ENCODE results near the gene POLR1E. TPM values are rescaled to one million over a fixed set of nuclear protein-coding genes. Genes with fewer than 3 reads are reported as not detected.

The POLR1E gene
- total and polyA plus RNA-seq, 10 of the 15 experiments (the other 5 are each of a cell fraction or from before 2014, with no cell fraction given) = 13.7 to 71.3 (median 50.4) TPM

GRCh38 chr9:37454238-37454637 is 31.5 kb upstream of the POLR1E start:
- no peaks in the 10 kb centered on the region for H4K20me1 ChIP-seq (ENCODE audit: control insufficient read depth, insufficient read depth)
- POLR2A ChIA-PET = interaction anchor here (1.1 kb wide), 1 partner anchor 10 kb away, joined by 3 read pairs; no protein-coding TSS in a partner anchor
- H3K9me3 ChIP-seq (replicated peaks; ENCODE audit: control insufficient read depth, insufficient read depth, low read length) = no peaks in the 10 kb centered on the region; the same call in 2 of the 3 replicates
- peaks cover 71% of the 10 kb centered on the region for H3K79me2 ChIP-seq (ENCODE audit: control insufficient read depth, insufficient read depth, low read length)
- peaks cover 13% of the 10 kb centered on the region for H3K4me1 ChIP-seq (ENCODE audit: control insufficient read depth, insufficient read depth, low read length)
- RAD21 ChIA-PET (ENCODE audit: unreplicated experiment) = interaction anchor here (3.2 kb wide), 1 partner anchor 9 kb away, joined by 8 read pairs; no protein-coding TSS in a partner anchor
- H3K36me3 ChIP-seq (ENCODE audit: control insufficient read depth in 2 of 2, insufficient read depth in 2 of 2, low read length in 1 of 2) = peaks cover 0 to 7% of the 10 kb centered on the region in 2 experiments; a peak in 2 of 4 replicates
- SMC1A ChIA-PET (ENCODE audit: uncharacterized antibody, unreplicated experiment) = interaction anchor here (6.5 kb wide), 1 partner anchor 9 kb away, joined by 33 read pairs; the partner anchor contains the start of gene ZBTB5
- no peak overlapping the region for H3K4me2 ChIP-seq (ENCODE audit: control insufficient read depth, insufficient read depth)
- FAIRE-seq (no peak), ATAC-seq (no peak), DNase-seq (ENCODE audit: low read depth, low spot score) (no peak)
- no peaks in the 10 kb centered on the region for H3K27me3 ChIP-seq (replicated peaks in 1 of 2; ENCODE audit: control insufficient read depth in 2 of 2, insufficient read depth in 2 of 2, low read length in 1 of 2)
- no peak overlapping the region for H3K27ac ChIP-seq (ENCODE audit: control insufficient read depth, insufficient read depth)
- TF ChIP-seq IKZF2 (IDR thresholded peaks at IDR 0.05) (no peak), TCF3 (IDR thresholded peaks at IDR 0.05; ENCODE audit: borderline replicate concordance, insufficient read depth, low read depth, low read length) (no peak), ZBTB33 (IDR thresholded peaks at IDR 0.05) (no peak)
- in situ Hi-C loops (cut with MboI) = no loop called here
- H2AFZ ChIP-seq (ENCODE audit: control insufficient read depth, low read depth, low read length) = no peak overlapping the region
- intact Hi-C loops (cut with micrococcal nuclease; ENCODE audit: unreplicated experiment) = no loop called here
- no peak overlapping the region for H3K4me3 ChIP-seq
- no peak overlapping the region for H3K9ac ChIP-seq (ENCODE audit: control insufficient read depth, insufficient read depth, low read length)
- no TSS peak for BruUV-seq (replicated peaks)
- CTCF ChIA-PET = interaction anchor here (0.8 kb wide), 1 partner anchor 14 kb away, joined by 3 read pairs; no protein-coding TSS in a partner anchor

Measured in GM12878 (cell line).